Measurements from ENCODE around the gene ITPRID1.

- no peak for TF ChIP-seq ZBTB33 (IDR thresholded peaks at IDR 0.05)
- TF ChIP-seq FOS (IDR thresholded peaks at IDR 0.05; ENCODE audit: borderline replicate concordance, extremely low read depth, insufficient read length) = no peak
- TF ChIP-seq STAT1 (conservative IDR thresholded peaks at IDR 0.05) = no peak
- no peak for TF ChIP-seq EZH2 (IDR thresholded peaks at IDR 0.05; ENCODE audit: borderline replicate concordance, control insufficient read depth, low read depth, low read length)
- no peak for TF ChIP-seq CTCF (IDR thresholded peaks at IDR 0.05 in 2 of 3, conservative IDR thresholded peaks at IDR 0.05 in 1 of 3; ENCODE audit: control insufficient read depth in 2 of 3, extremely low read depth in 1 of 3, insufficient read depth in 1 of 3, low read depth in 3 of 3, low read length in 3 of 3)
- TF ChIP-seq SIN3A (IDR thresholded peaks at IDR 0.05; ENCODE audit: low read depth, low read length) = no peak
- TF ChIP-seq TARDBP (IDR thresholded peaks at IDR 0.05; ENCODE audit: borderline replicate concordance) = no peak
- TF ChIP-seq USF2 (IDR thresholded peaks at IDR 0.05; ENCODE audit: borderline replicate concordance, low read depth, low read length) = no peak
- TF ChIP-seq TBL1XR1 (IDR thresholded peaks at IDR 0.05; ENCODE audit: low read depth, low read length) = no peak
- no peak for TF ChIP-seq REST (IDR thresholded peaks at IDR 0.05; ENCODE audit: low read depth, low read length)
- no peak for TF ChIP-seq POLR2AphosphoS5 (IDR thresholded peaks at IDR 0.05; ENCODE audit: low read length)
- TF ChIP-seq RCOR1 (conservative IDR thresholded peaks at IDR 0.05; ENCODE audit: low read depth, low read length) = no peak
- no peak for TF ChIP-seq CREB1 (IDR thresholded peaks at IDR 0.05; ENCODE audit: low read depth)
These were observed 178.6 kb downstream of the ITPRID1 start for GRCh38 chr7:31692451-31692850.
